ENCODE results near the gene KCNK2.
"Not testable (repeated sequence)": the region's sequence is repeated elsewhere in the genome, so short reads cannot be mapped to it uniquely, and the experiment has no call there.

KCNK2 gene

DNA sequence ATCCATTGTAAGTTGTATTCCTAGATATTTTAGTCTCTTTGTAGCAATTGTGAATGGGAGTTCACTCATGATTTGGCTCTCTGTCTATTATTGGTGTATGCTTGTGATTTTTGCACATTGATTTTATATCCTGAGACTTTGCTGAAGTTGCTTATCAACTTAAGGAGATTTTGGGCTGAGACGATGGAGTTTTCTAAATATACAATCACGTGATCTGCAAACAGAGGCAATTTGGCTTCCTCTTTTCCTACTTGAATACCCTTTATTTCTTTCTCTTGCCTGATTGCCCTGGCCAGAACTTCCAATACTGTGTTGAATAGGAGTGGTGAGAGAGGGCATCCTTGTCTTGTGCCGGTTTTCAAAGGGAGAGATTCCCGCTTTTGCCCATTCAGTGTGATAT lies 80.6 kb downstream of the KCNK2 start:
- DNase-seq = not testable (repeated sequence)

DNA sequence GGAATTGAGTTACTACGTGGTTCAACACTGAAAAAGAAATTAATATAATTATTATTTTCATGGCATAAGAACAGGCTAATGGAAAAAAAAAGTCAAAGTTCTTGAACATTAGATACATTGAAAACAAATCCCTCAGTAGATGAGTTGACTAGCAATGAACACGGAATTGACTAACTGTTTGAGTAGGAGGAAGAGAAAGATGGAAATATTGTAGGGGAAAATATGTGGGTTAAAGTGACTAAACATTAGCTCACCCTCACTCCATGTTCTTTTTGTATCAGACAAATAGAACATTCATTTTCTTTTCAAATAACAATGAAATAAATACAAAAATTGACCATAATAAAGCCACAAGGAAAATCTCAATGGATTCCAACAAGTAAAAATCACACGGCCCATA lies 84.3 kb downstream of the KCNK2 start:
- DNase-seq = no peak

DNA sequence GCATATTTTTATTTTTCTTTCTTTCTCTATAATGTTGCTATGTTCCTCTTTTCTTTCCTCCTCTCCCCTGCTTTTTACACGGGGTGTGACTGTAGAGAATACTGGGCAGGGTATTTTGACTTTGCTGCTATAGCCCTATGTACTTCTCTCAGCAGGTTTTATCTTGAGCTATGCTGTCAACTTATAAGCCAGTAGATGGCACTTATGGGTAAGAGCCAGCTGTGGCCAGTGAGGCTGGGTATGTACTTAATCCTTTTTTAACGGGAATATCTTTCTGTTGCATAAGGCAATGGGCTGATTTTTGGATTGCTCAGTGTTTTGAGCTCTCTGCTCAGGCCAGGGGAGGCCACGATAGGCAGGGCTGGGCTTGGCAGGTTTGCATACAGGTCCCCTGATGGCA lies 99.0 kb downstream of the KCNK2 start:
- DNase-seq = no peak

- DNase-seq = no peak
Observed at GRCh38 chr1:215185067-215185620, 102.6 kb downstream of the KCNK2 start.

DNA sequence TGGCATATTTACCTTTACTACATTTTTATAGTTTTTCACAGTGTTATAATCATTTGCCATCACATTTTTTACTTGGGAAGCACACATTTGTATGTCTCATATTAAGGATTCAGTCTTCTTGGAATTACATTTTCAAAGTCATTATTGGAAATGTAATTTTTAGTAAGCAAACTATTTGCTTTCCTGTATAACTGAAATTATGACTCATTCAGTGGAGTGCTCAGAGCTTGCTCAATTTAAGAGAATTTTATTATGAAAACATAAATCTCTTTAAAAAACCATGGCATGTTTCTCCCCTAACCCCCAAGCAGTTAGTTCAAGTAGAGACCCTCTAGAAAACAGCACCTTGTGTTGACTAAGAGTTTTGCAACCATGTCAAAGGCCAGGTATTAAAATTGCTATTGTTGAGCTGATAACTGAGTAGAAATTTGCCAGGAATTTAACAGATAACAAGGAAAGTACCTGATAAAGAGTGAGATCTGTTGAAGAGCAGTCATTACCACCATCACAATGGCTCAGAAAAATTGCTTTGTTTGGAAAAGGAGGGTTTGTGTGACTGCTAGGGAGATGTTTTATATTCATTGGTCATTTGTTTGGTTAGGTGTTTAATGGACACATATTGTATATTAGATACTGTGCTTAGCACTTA lies 105.9 kb downstream of the KCNK2 start:
- no peak for DNase-seq

- no peak for DNase-seq
Observed at GRCh38 chr1:215192306-215192705, 109.8 kb downstream of the KCNK2 start.

GRCh38 chr1:215198021-215198420 lies 115.5 kb downstream of the KCNK2 start:
- DNase-seq = no peak

- DNase-seq = no peak
Observed at GRCh38 chr1:215200121-215200520, 117.6 kb downstream of the KCNK2 start.

- DNase-seq = no peak
Observed at GRCh38 chr1:215201283-215201682, 118.7 kb downstream of the KCNK2 start.

GRCh38 chr1:215202868-215203267 lies 120.3 kb downstream of the KCNK2 start:
- no peak for DNase-seq

DNA sequence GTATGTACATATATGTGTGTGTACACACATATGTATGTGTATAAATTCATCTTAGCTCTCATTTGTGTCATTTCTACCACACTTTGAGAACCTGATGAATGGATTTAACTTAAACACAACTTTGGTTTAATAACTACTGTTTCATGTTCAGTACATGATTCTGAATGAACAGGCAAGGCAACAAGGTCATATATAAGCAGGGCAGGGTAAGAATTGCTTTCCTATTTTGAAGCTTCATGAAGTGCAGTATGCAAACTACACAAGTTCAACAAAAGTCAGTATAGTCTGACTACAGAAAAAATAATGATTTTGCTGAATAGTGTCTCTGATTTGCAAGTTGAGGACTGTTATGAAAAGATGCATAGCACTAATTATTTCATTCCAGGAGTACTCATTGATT lies 127.6 kb downstream of the KCNK2 start:
- DNase-seq = no peak

DNA sequence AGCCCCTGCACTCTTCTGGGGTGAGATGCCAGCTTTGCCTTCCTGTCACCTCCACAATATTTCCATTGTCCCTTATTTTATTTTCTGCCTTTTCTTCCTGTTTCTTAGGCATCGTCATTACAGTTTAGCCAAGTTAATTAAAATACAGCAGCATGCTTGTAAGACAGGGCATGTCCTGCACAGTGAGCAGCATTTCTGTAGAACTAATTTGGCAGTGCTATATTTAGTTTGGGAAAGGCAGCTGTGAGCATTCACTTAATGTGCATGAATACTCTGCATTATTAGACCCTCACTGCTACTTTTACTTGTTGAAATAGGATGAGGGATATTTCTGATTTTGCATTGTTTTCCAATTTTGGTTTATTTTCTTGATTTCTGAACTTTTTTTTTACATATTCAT lies 133.3 kb downstream of the KCNK2 start:
- no peak for DNase-seq

DNA sequence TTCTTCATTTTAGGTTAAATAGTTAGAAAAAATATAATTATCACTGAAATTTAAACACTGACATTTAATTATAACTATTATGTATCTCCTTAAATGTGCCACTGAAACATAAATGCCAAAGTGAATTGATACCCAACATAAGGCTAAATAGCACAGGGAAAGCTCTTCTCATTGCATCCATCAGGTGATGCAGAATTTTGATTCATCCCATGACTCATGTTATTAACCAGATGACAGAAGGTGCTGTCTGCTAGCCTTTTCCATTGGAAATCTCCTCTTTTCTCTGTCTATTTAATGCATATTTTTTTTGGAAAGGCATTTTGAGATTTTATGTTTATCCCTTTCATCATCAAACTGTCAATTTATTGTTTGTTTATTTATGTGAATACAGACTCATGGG lies 136.8 kb downstream of the KCNK2 start:
- no peak for DNase-seq

GRCh38 chr1:215220346-215220745 lies 137.8 kb downstream of the KCNK2 start:
- no peak for DNase-seq

DNA sequence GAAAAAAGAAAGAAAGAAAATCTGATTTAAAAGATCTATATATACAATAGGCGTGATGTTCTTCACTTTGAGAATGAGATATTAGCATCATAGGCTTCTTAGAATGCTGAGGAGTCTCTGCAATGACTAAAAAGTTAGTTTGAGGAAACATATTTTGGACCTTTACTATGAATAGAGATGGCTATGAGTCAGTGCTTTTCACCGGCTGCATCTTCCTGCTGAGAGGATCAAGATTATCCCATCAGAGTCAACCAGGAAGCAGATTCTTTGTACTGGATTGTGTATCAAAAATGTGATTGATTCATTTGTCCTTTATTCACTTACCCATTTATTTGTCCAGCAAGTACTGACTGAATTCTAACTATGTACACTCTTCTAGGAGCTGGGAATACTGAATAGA lies 144.2 kb downstream of the KCNK2 start:
- no peak for DNase-seq

- DNase-seq = no peak
Observed at GRCh38 chr1:215228193-215228592, 145.7 kb downstream of the KCNK2 start.

DNA sequence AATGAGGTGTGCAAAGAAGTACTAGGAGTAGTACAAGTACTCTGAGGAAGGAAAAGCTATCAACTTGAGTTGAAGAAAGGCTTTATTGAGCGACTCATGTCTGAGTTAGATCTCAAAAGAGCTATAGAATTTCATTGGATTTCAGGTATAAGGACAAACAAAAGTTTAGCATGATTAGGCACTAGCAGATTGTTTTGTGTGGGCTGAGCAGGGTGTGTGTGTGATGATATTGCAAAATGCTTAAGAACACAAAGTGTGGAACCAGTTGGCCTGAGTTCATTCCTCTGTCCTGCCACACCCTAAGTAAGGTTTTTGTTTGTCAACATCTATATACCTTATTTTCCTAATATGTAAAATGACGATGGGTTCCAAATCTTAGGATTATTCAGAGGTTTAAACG lies 158.9 kb downstream of the KCNK2 start:
- no peak for DNase-seq

DNA sequence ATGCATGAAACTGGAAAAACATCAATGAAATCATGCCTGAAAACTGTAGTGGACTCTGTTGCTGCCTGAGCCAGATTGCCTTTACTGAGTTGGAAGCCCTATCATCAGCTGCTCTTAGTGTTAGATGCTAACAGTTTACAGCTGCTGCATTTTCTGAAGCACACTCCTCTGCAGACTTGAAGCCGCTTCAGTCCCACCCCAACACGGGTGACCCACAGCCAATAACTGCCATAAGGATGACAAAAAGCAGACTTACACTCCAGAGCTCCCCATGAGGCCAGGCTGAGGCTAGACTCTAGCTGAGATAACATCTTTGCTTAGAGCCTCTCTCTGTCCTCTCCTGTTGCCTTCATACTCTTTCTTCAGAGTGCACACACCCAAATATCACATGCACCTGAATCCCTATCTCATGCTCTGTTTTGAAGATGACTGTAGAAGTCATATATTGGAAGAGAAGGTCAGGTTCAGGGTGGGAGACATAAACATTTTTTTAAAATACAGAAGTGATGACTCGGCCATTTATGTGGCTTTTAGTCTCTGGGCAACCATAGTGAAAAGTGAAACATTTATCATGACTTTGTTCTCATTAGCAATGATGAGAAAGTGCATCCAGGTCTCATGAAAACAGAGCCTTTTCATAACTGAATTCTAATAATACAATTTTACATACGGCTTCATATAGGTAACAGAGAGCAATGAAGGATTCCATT lies 161.0 kb downstream of the KCNK2 start:
- DNase-seq = no peak

- DNase-seq = no peak
Observed at GRCh38 chr1:215250913-215251312, 168.4 kb downstream of the KCNK2 start.

GRCh38 chr1:215251428-215251827 lies 168.9 kb downstream of the KCNK2 start:
- no peak for DNase-seq

DNA sequence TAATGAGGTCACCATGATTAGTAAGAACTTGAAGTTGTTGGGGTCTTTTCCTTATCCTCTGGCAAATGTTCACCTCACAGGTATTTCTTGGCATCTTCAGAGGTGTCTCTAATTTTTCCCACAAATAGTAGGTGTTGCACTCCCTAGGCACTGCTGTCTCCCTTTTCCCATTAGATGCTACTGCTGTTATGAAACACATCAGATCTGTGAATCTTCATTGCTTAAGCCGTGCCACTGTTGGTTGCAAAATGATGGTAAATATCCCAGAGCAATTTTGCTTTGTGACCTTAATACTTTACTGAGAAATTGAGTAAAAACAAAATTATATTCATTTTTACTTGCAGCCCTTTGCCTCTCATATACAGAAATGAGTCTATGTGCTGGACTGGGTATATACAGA lies 169.6 kb downstream of the KCNK2 start:
- DNase-seq = no peak

DNA sequence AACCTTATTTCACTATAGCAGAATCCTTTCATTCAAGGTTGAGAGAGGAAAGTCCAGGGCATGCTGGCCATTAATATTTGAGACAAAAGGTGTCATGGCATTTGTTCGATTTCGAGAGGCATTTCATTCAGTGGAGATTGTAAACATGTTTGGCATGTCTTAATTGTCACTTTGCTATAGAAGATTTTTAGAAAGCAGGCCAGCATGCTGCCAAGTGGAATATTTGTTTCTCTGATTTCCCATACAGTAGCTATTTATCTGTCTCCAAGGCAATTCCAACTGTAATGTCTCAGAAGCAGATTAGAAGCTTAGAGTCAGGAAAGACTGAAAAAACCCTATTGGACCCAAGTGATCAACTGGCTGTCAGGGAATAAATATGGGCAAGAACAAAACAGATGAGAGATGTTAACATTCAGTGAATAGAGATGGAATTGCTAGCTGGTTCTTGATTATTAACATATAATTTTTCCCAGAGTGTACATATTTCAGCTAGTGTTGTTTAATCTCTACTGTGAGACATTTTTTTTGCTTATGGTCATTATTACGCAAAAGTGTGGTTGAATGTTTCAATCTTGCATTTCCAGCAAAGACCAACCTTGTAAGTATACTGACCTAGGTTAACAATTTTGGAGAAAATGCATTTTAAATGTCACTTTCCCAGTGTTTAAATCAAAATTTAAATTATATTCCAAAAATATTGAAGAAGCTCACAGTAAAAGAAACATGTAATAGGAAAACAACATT lies 174.6 kb downstream of the KCNK2 start:
- DNase-seq = no peak

DNA sequence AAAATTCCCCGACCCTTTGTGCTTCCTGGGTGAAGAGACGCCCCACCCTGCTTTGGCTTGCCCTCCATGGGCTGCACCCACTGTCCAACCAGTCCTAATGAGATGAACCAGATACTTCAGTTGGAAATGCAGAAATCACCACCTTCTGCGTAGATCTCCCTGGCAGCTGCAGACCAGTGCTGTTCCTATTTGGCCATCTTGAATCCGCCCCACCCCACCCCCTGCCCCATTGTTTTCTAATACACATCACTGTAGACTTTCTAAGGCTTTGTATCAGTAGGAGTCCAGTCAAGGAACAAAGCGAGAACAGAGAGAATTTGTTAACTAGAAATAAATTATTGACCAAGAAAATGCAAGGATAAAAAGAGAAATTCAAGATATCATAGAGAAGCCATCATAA lies 178.2 kb downstream of the KCNK2 start:
- DNase-seq = no peak

DNA sequence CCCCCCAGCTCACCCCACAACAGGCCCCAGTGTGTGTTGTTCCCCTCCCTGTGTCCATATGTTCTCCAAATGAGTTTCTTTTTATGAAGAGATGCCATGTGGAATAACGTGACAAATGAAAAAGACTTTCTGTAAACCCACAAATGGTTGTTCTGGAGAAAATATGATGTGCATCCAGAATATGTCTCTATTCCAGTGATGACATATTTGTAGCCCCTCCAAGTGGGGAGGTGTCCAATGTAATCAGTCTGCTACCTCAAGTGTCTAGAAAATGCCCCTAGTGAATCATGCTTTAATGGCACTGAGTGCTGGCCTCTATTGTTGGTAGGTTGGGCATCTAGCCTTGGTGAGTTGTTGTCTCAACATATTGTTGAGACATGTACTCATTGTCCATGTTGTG lies 179.6 kb downstream of the KCNK2 start:
- no peak for DNase-seq

Data from GF-D8 (cell line).